OCI-LY3 (cell line): ENCODE results near the gene WWTR1.

Source experiments
- CTCF ChIP-seq: fragments of 200-600, 300-600 bp; sonication (generic); IDR thresholded peaks from 2 replicates; pipeline ENCODE4 v1.5.1; 2014; ENCODE audit warnings: antibody characterized with exemption, low read length, low read depth
- EZH2phosphoT487 ChIP-seq: fragments of 200-600 bp; shearing (Covaris generic); IDR thresholded peaks from 2 replicates; pipeline ENCODE4 v1.6.1; 2018; ENCODE audit warnings: antibody characterized with exemption, mixed run types, low read depth

GRCh38 chr3:149613988-149614387 is 43.8 kb downstream of the WWTR1 start:
- TF ChIP-seq CTCF: no peak
- TF ChIP-seq EZH2phosphoT487: no peak
